Measurements from ENCODE around the gene EPHA8. TPM values are rescaled to one million over a fixed set of nuclear protein-coding genes. Genes with fewer than 3 reads are reported as not detected.
A peak's percentile ranks its signal among the peaks of the same experiment; 100 is the strongest.

The EPHA8 gene
- total and polyA plus RNA-seq, 9 of the 15 experiments (the other 6 are each of a cell fraction or from before 2014, with no cell fraction given): not detected

DNA sequence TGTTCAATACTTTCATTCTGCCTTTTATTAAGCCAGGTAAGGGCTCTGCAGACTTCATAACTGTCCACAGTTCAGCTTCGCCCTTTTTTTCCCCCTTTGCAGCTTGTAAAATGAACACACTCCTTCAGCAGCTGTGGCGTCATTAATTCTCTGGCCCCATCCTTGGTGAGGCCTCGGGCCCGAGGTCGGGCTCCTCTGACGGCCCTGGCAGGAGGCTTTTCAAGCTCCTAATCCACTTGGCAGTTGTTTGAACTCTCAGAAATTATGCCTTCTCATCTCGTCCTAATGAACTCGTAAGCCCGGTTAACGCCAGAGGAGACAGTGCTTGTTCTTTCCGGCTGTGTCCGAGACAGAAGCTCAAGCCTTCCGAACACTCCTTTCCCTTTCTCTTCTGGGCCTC lies 18.1 kb upstream of the EPHA8 start:
- no peak for ATAC-seq
- no TSS peak for BruUV-seq (replicated peaks)
- TF ChIP-seq ZNF143 (CRISPR knock-in tag; IDR thresholded peaks at IDR 0.05): no peak
- TF ChIP-seq, protein P1, sequence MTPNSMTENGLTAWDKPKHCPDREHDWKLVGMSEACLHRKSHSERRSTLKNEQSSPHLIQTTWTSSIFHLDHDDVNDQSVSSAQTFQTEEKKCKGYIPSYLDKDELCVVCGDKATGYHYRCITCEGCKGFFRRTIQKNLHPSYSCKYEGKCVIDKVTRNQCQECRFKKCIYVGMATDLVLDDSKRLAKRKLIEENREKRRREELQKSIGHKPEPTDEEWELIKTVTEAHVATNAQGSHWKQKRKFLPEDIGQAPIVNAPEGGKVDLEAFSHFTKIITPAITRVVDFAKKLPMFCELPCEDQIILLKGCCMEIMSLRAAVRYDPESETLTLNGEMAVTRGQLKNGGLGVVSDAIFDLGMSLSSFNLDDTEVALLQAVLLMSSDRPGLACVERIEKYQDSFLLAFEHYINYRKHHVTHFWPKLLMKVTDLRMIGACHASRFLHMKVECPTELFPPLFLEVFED (CRISPR knock-in tag; conservative IDR thresholded peaks at IDR 0.05): no peak
- TF ChIP-seq, protein P2, sequence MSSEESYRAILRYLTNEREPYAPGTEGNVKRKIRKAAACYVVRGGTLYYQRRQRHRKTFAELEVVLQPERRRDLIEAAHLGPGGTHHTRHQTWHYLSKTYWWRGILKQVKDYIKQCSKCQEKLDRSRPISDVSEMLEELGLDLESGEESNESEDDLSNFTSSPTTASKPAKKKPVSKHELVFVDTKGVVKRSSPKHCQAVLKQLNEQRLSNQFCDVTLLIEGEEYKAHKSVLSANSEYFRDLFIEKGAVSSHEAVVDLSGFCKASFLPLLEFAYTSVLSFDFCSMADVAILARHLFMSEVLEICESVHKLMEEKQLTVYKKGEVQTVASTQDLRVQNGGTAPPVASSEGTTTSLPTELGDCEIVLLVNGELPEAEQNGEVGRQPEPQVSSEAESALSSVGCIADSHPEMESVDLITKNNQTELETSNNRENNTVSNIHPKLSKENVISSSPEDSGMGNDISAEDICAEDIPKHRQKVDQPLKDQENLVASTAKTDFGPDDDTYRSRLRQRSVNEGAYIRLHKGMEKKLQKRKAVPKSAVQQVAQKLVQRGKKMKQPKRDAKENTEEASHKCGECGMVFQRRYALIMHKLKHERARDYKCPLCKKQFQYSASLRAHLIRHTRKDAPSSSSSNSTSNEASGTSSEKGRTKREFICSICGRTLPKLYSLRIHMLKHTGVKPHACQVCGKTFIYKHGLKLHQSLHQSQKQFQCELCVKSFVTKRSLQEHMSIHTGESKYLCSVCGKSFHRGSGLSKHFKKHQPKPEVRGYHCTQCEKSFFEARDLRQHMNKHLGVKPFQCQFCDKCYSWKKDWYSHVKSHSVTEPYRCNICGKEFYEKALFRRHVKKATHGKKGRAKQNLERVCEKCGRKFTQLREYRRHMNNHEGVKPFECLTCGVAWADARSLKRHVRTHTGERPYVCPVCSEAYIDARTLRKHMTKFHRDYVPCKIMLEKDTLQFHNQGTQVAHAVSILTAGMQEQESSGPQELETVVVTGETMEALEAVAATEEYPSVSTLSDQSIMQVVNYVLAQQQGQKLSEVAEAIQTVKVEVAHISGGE (CRISPR knock-in tag; IDR thresholded peaks at IDR 0.05): no peak
- TF ChIP-seq, protein P3, sequence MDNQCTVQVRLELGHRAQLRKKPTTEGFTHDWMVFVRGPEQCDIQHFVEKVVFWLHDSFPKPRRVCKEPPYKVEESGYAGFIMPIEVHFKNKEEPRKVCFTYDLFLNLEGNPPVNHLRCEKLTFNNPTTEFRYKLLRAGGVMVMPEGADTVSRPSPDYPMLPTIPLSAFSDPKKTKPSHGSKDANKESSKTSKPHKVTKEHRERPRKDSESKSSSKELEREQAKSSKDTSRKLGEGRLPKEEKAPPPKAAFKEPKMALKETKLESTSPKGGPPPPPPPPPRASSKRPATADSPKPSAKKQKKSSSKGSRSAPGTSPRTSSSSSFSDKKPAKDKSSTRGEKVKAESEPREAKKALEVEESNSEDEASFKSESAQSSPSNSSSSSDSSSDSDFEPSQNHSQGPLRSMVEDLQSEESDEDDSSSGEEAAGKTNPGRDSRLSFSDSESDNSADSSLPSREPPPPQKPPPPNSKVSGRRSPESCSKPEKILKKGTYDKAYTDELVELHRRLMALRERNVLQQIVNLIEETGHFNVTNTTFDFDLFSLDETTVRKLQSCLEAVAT (IDR thresholded peaks at IDR 0.05): no peak
- TF ChIP-seq TAF7 (tag; IDR thresholded peaks at IDR 0.05): no peak
- TF ChIP-seq, protein P4, sequence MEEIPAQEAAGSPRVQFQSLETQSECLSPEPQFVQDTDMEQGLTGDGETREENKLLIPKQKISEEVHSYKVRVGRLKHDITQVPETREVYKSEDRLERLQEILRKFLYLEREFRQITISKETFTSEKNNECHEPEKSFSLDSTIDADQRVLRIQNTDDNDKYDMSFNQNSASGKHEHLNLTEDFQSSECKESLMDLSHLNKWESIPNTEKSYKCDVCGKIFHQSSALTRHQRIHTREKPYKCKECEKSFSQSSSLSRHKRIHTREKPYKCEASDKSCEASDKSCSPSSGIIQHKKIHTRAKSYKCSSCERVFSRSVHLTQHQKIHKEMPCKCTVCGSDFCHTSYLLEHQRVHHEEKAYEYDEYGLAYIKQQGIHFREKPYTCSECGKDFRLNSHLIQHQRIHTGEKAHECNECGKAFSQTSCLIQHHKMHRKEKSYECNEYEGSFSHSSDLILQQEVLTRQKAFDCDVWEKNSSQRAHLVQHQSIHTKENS (CRISPR knock-in tag; IDR thresholded peaks at IDR 0.05): no peak
- TF ChIP-seq, protein P5, sequence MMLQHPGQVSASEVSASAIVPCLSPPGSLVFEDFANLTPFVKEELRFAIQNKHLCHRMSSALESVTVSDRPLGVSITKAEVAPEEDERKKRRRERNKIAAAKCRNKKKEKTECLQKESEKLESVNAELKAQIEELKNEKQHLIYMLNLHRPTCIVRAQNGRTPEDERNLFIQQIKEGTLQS (IDR thresholded peaks at IDR 0.05): no peak
- TF ChIP-seq, protein P5 (CRISPR knock-in tag; conservative IDR thresholded peaks at IDR 0.05): no peak

More for the DNA sequence above, 18.1 kb upstream of the EPHA8 start:
- no peak overlapping the region for H3K4me3 ChIP-seq
- CTCF ChIA-PET (ENCODE audit: low intra/inter-chr PET ratio): no interaction called here
- no peak overlapping the region for H3K9ac ChIP-seq (ENCODE audit: insufficient read depth in 1 of 2, low read depth in 2 of 2, low read length in 2 of 2)
- H3K36me3 ChIP-seq (ENCODE audit: control insufficient read depth, insufficient read depth, low read length): no peaks in the 10 kb centered on the region
- H2AFZ ChIP-seq (ENCODE audit: low read depth, low read length): no peak overlapping the region
- H3K27ac ChIP-seq (ENCODE audit: extremely low read depth, low read depth, low read length): no peak overlapping the region
- no peak overlapping the region for H3K4me2 ChIP-seq (ENCODE audit: insufficient read depth, low read length)
- H3K9me1 ChIP-seq (ENCODE audit: control insufficient read depth, insufficient read depth, low read length): no peaks in the 10 kb centered on the region
- no peaks in the 10 kb centered on the region for H3K9me3 ChIP-seq (replicated peaks; ENCODE audit: control insufficient read depth, insufficient read depth, low read depth, low read length)
- WGBS (ENCODE audit: insufficient coverage, low coverage, missing lambda C conversion rate): 3% methylated on average over 13 of the region's 13 CpGs
- in situ Hi-C loops (cut with MboI) (no loop called here), intact Hi-C loops (cut with micrococcal nuclease) (loop anchor here (5.0 kb wide), 1 partner anchor 97 kb away; the partner anchor contains the start of gene C1QC)
- peaks cover 20% of the 10 kb centered on the region; the same call in 1 of the 2 replicates for H4K20me1 ChIP-seq (replicated peaks; ENCODE audit: control insufficient read depth, insufficient read depth, low read length)
- DNase-seq (ENCODE audit: extremely low read depth in 1 of 4, low spot score in 3 of 4) (no peak), FAIRE-seq (peak; percentile 65)
- H3K4me1 ChIP-seq (replicated peaks in 1 of 2; ENCODE audit: control insufficient read depth in 2 of 2, insufficient read depth in 2 of 2, low read length in 2 of 2): 0 out of 5 replicates have a peak, but pooled peaks cover 0 to 2% of the 10 kb centered on the region in 2 experiments
- H3K79me2 ChIP-seq (ENCODE audit: control insufficient read depth, insufficient read depth, low read length): no peaks in the 10 kb centered on the region
- POLR2A ChIA-PET: interaction anchor here (1.3 to 1.5 kb wide), 2 partner anchors 89 to 92 kb away, joined by 3 read pairs; no protein-coding TSS in a partner anchor
- peaks cover 47 to 83% of the 10 kb centered on the region in 2 experiments; a peak in 4 of 5 replicates for H3K27me3 ChIP-seq (ENCODE audit: control insufficient read depth in 2 of 2, insufficient read depth in 2 of 2, low read length in 2 of 2)

All from K562 (cell line).